ENCODE measurements around the gene MAPRE2.

DNA sequence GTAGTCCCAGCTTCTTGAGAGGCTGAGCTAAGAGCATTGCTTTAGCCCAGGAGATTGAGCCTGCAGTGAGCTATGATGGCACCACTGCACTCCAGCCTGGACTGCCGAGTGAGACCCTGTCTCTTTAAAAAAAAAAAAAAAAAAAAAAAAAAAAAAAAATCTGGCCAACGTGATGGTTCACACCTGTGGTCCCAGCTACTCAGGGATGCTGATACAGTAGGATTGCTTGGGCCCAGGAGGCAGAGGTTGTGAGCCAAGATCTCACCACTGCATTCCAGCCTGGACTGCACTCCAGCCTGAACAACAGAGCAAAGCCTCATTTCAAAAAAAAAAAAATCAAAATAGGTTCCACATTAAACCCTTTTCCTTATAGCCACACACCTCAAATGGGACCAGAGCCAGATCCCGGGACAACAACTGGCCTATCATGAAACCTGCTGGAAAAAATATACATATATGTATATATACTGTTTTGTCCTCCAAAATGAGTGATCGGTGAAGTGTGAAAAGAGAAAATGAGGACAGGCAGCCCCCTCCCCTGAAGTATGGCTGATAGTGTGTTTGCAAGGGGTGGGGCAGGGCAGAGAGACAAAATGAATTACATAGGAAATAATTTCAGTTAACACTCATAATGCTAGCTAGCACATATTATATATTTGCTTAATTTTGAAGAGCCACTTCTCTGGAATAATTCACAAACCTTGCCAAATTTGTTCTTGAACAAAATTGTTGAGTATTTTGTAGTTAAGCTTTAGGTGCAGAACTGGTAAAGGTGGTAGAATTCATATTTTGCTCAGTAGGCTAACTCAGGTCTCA, 22.9 kb downstream of the MAPRE2 start:
- no peak for TF ChIP-seq POLR2AphosphoS5 (IDR thresholded peaks at IDR 0.05)
- TF ChIP-seq, protein P1, sequence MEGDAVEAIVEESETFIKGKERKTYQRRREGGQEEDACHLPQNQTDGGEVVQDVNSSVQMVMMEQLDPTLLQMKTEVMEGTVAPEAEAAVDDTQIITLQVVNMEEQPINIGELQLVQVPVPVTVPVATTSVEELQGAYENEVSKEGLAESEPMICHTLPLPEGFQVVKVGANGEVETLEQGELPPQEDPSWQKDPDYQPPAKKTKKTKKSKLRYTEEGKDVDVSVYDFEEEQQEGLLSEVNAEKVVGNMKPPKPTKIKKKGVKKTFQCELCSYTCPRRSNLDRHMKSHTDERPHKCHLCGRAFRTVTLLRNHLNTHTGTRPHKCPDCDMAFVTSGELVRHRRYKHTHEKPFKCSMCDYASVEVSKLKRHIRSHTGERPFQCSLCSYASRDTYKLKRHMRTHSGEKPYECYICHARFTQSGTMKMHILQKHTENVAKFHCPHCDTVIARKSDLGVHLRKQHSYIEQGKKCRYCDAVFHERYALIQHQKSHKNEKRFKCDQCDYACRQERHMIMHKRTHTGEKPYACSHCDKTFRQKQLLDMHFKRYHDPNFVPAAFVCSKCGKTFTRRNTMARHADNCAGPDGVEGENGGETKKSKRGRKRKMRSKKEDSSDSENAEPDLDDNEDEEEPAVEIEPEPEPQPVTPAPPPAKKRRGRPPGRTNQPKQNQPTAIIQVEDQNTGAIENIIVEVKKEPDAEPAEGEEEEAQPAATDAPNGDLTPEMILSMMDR (IDR thresholded peaks at IDR 0.05) = no peak
